Mesenteric fat pad (tissue), 1 donor: ENCODE data around the gene ARHGAP44. TPM values are rescaled to one million over a fixed set of nuclear protein-coding genes. Genes with fewer than 3 reads are reported as not detected.

ENCODE experiments used
- DNase-seq: peaks from one replicate; pipeline ENCODE4 v3.0.0-alpha.2; 2020; ENCODE audit warnings: low spot score
- total RNA-seq: library from RNA; stranded (reverse); fragmentation: NEBNext Ultra II Directional; extraction: Animal tissue kit (Norgen Biotek cat#: 25700); gene quantifications from one replicate; pipeline ENCODE4 v1.2.1, GENCODE V29; 2021
- donor health status: DM: yes; HTN: yes; CAD: no.

Gene ARHGAP44
- total RNA-seq, 1 donor from 2014 or later: 4.1 TPM

GRCh38 chr17:12990926-12991325 is 201.6 kb downstream of the ARHGAP44 start:
- no peak for DNase-seq

GRCh38 chr17:12992676-12993075 is 203.4 kb downstream of the ARHGAP44 start:
- no peak for DNase-seq

- DNase-seq: no peak
These were observed 204.3 kb downstream of the ARHGAP44 start for GRCh38 chr17:12993631-12994030.

GRCh38 chr17:12994341-12995074 is 205.2 kb downstream of the ARHGAP44 start:
- DNase-seq: peak; percentile 75

- DNase-seq: peak; percentile 59
These were observed 206.0 kb downstream of the ARHGAP44 start for GRCh38 chr17:12995106-12995895.

GRCh38 chr17:12995896-12996295 is 206.6 kb downstream of the ARHGAP44 start:
- DNase-seq: peak; percentile 71

- peak; percentile 76 for DNase-seq
These were observed 207.1 kb downstream of the ARHGAP44 start for GRCh38 chr17:12996357-12996756.

GRCh38 chr17:12996941-12997340 is 207.6 kb downstream of the ARHGAP44 start:
- no peak for DNase-seq

- DNase-seq: no peak
These were observed 209.2 kb downstream of the ARHGAP44 start for GRCh38 chr17:12998461-12998860.

GRCh38 chr17:12998874-12999273 is 209.6 kb downstream of the ARHGAP44 start:
- DNase-seq: no peak

- no peak for DNase-seq
These were observed 211.3 kb downstream of the ARHGAP44 start for GRCh38 chr17:13000561-13000960.

GRCh38 chr17:13001991-13002615 is 212.8 kb downstream of the ARHGAP44 start:
- DNase-seq: peak; percentile 62

- peak; percentile 89 for DNase-seq
These were observed 213.6 kb downstream of the ARHGAP44 start for GRCh38 chr17:13002761-13003453.

- DNase-seq: peak; percentile 67
These were observed 214.2 kb downstream of the ARHGAP44 start for GRCh38 chr17:13003454-13003851.

- peak; percentile 5 for DNase-seq
These were observed 214.6 kb downstream of the ARHGAP44 start for GRCh38 chr17:13003927-13004326.

GRCh38 chr17:13004336-13004735 is 215.0 kb downstream of the ARHGAP44 start:
- no peak for DNase-seq

GRCh38 chr17:13005530-13005929 is 216.2 kb downstream of the ARHGAP44 start:
- DNase-seq: peak; percentile 49

GRCh38 chr17:13008461-13008860 is 219.2 kb downstream of the ARHGAP44 start:
- DNase-seq: peak; percentile 20

- peak; percentile 12 for DNase-seq
These were observed 221.7 kb downstream of the ARHGAP44 start for GRCh38 chr17:13010959-13011358.

- no peak for DNase-seq
These were observed 225.5 kb downstream of the ARHGAP44 start for GRCh38 chr17:13014801-13015200.

GRCh38 chr17:13016881-13017654 is 227.8 kb downstream of the ARHGAP44 start:
- DNase-seq: no peak
